Activated CD8-positive, alpha-beta memory T cell treated with anti-CD3 and anti-CD28 coated beads for 48 hours (primary cell): ENCODE results near the gene TBX20.
"Not testable (repeated sequence)": the region's sequence is repeated elsewhere in the genome, so short reads cannot be mapped to it uniquely, and the experiment has no call there.

ENCODE experiments used
- DNase-seq, 3 experiments: peaks; one replicate each; pipeline ENCODE4 v3.0.0-alpha.2; 2020; ENCODE audit warnings: low read depth in 2 of 3, low spot score in 2 of 3

Gene TBX20

GRCh38 chr7:35255443-35256255, 1.7 kb upstream of the TBX20 start:
- DNase-seq, result no peak

- DNase-seq, result no peak
These were observed 869 bp upstream of the TBX20 start for GRCh38 chr7:35254496-35255442.

- DNase-seq, result no peak
These were observed 515 bp downstream of the TBX20 start for GRCh38 chr7:35253460-35253709.

GRCh38 chr7:35252612-35253459, 1.1 kb downstream of the TBX20 start:
- no peak for DNase-seq

GRCh38 chr7:35251606-35252310, 2.1 kb downstream of the TBX20 start:
- DNase-seq, result no peak

GRCh38 chr7:35250941-35251340, 3.0 kb downstream of the TBX20 start:
- DNase-seq, result no peak

DNA sequence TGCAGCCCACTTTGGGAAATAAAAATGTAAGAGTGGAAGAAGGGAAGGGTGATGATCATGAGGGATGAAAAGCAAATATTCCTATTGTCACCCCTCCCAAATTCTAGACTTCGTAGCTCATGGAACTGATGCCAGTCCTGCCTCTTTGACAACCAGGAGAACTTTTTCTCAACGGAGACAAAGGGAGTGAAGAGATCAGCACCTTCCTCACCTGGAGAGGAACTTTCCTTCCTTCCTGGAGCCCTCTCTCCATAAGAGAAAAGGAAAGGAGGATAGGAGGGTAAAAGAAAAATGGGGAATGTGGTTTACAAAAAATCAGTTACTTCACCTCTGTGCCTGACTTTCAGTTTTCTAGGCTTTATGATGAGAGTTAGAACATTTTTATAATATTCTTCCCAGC, 3.4 kb downstream of the TBX20 start:
- no peak for DNase-seq

DNA sequence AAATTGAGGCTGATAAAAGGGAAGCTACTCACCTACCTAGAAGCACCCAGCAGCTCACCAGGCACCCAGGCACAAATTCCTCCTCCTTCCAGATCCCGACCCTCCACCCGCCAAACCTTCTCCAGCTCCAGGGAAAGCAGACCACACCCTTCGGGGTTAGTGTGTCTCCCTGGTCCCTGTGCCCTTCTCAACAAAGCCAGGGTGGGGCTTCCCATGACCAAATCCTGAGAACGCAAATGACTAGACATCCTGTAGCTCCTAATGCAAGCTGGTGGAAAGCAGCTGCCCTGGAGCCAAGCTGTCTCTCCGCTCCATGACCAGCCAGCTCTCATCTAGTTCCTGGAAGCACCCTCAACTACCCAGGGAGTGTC, 4.4 kb downstream of the TBX20 start:
- no peak for DNase-seq

DNA sequence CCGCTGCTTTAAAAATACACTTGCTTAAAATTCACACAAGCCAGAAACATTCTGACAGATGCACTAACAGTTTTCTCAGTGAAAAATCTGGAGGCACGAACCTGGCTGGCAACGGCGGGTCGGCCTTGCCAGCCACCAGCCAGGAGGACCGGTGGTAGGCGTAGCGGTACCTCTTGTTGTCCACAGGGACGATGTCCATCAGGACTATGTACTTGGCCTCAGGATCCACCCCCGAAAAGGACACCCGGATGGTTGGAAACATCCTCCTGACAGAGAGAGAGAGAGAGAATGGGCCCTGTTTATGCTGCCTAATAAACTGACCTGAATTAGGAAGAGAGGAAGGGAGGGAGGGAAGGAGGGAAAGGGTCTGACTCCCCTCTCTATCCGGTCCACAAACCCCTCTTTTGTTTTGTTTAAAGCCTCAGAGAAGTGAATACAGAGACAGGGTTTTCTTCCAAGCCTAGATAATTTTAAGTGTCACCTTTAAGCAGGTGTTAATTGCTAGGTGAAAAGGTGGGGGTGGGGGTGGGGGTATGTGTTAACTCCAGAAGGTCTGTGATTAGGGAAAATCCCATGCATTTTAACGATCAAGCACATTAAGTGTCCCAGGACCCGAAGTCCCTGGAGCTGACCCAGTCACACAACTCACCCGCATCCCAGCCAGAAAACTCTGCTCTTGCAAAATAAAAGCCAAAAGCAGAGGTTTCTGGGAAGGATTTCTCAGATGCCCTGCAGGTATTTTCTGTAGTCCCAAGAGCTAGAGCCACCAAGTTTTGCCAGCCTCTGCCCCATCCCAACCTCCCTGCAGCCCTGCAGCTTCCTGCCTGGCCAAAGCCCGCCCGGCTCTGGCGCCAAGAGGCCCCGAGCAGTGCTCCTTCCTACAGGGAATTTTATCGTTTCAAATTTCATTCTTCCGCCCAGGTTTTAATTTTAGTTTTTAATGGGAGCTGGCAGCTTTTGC, 5.0 kb downstream of the TBX20 start:
- no peak for DNase-seq

GRCh38 chr7:35246819-35247218, 7.1 kb downstream of the TBX20 start:
- no peak for DNase-seq

DNA sequence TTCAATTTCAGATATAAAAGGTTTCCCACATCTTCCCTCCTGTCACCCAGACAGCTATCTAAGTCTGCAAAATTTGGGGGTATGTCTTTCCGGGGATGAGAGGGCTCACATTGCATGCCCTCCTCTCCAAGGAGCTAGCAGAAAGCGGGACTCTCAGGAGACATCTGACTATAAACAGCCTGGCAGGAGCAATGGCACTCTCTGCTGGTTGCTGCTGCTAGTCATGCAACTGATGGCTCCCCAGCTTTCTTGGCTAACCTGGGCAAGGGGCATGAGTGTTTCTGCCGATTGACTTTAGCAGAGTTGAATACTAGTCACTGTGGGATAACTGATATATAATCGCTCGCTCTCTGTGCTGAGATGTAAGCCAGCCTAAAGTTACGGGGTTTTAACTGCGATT, 12.0 kb downstream of the TBX20 start:
- DNase-seq, result no peak

DNA sequence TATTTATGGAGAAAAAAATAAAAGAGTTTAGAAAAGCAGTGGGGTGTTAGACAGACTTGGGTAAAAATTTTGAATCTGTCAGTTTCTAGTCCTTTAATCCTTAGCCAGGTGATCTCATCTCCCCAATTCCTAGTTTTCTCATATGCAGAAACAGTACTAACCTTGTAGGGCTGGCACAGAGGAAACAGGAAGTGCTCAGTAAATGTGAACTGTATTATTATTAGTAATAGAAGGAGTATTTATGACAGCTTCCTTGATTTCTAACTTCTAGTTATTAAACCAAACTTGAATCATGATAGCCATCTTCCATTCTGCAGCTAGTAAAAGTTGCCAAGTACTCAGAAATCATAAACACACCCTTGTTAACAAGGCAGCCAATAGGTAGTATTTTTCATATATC, 12.5 kb downstream of the TBX20 start:
- no peak for DNase-seq

GRCh38 chr7:35241008-35241407, 12.9 kb downstream of the TBX20 start:
- not testable (repeated sequence) for DNase-seq

DNA sequence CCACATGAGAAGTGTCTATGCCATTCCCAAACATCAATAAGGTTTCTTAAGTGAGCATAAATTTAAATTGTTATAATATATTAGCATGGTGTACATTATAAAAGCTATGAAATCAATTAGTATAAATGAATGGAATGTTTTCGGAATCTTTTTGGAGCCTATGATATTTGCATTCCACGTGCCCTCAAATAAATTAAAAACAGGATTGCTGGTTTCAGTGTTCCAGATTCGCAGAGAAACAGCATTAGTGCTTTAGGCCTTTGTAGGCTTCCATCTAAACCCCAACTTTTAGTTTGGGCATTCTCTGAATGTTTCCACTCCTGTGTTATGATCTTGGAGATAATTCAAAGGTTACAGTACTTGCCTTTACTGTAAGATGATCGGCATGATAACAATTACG, 15.4 kb downstream of the TBX20 start:
- DNase-seq, result not testable (repeated sequence)

GRCh38 chr7:35232994-35233393, 20.9 kb downstream of the TBX20 start:
- DNase-seq, result no peak

GRCh38 chr7:35231221-35231620, 22.7 kb downstream of the TBX20 start:
- not testable (repeated sequence) for DNase-seq

GRCh38 chr7:35229116-35229780, 24.7 kb downstream of the TBX20 start:
- DNase-seq, result not testable (repeated sequence)

DNA sequence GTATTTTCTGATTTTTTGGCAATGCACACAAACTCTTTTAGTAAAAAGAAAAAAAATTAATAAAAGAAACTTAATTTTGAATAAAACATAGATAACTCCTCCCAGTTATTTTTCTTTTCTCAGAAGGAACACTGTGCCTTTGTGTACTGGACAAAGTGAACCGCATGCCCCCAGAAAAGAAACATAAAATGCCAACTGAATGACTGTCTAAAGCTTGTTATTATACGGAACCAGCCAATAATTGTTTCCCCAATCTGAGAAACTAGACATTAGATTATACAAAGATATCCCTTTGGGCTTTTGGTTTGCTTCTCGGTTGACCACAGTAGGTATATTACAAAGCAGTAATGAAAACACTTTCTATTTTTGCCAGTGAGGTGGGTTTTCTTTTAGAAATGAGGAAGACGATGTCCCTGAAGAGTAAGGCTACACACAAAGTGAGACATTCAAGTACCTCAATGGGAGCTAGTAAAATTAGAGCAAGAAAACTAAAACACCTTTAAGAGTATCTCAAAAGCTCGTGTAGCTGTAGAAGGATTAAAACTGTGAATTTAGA, 25.3 kb downstream of the TBX20 start:
- not testable (repeated sequence) for DNase-seq

GRCh38 chr7:35227438-35227837, 26.5 kb downstream of the TBX20 start:
- not testable (repeated sequence) for DNase-seq
